ENCODE results near the gene RUVBL1. TPM values are rescaled to one million over a fixed set of nuclear protein-coding genes. Genes with fewer than 3 reads are reported as not detected.
A peak's percentile ranks its signal among the peaks of the same experiment; 100 is the strongest.

RUVBL1 gene
- total and polyA plus RNA-seq, 10 of the 15 experiments (the other 5 are each of a cell fraction or from before 2014, with no cell fraction given) = 15.2 to 142 (median 84.2) TPM

- TF ChIP-seq BCL11A (IDR thresholded peaks at IDR 0.05; ENCODE audit: low read depth, low read length) = no peak
- no peak for TF ChIP-seq CHD1 (IDR thresholded peaks at IDR 0.05; ENCODE audit: low read depth, low read length)
- no peak for TF ChIP-seq TBL1XR1 (IDR thresholded peaks at IDR 0.05; ENCODE audit: low read depth, low read length)
- TF ChIP-seq SRF (IDR thresholded peaks at IDR 0.05; ENCODE audit: low read depth in 2 of 2, low read length in 2 of 2) = no peak
- no peak for TF ChIP-seq HDGF (IDR thresholded peaks at IDR 0.05)
- no peak for TF ChIP-seq MTA2 (IDR thresholded peaks at IDR 0.05; ENCODE audit: low read depth)
- TF ChIP-seq HDAC6 (IDR thresholded peaks at IDR 0.05; ENCODE audit: unreplicated experiment) = no peak
- no peak for TF ChIP-seq BACH1 (IDR thresholded peaks at IDR 0.05; ENCODE audit: borderline replicate concordance)
- no peak for TF ChIP-seq EP300 (IDR thresholded peaks at IDR 0.05; ENCODE audit: borderline replicate concordance in 1 of 2, control insufficient read depth in 1 of 2, low read depth in 2 of 2, low read length in 2 of 2)
- no peak for TF ChIP-seq NBN (IDR thresholded peaks at IDR 0.05)
- TF ChIP-seq ATF7 (IDR thresholded peaks at IDR 0.05; ENCODE audit: low read depth) = no peak
- TF ChIP-seq MYC (IDR thresholded peaks at IDR 0.05; ENCODE audit: insufficient read depth, insufficient read length, insufficient replicate concordance, low read length, severe bottlenecking) = no peak
- no peak for TF ChIP-seq RAD51 (IDR thresholded peaks at IDR 0.05)
- TF ChIP-seq POLR2AphosphoS5 (IDR thresholded peaks at IDR 0.05; ENCODE audit: low read length) = no peak
- no peak for TF ChIP-seq SIN3A (IDR thresholded peaks at IDR 0.05; ENCODE audit: low read depth, low read length)
- TF ChIP-seq SUZ12 (IDR thresholded peaks at IDR 0.05; ENCODE audit: unreplicated experiment) = no peak
- TF ChIP-seq ZBED1 (IDR thresholded peaks at IDR 0.05; ENCODE audit: borderline replicate concordance) = no peak
- H3K9ac ChIP-seq (ENCODE audit: control insufficient read depth, insufficient read depth, low read length) = no peak overlapping the region
- CTCF ChIA-PET = interaction anchor here (0.6 to 2.4 kb wide), 2 partner anchors 12 to 324 kb away, joined by 3 to 12 read pairs; no protein-coding TSS in a partner anchor
- no peak overlapping the region for H3K27ac ChIP-seq (ENCODE audit: control insufficient read depth, insufficient read depth)
- BruUV-seq (replicated peaks) = no TSS peak
- RAD21 ChIA-PET (ENCODE audit: unreplicated experiment) = no interaction called here
- SMC1A ChIA-PET (ENCODE audit: uncharacterized antibody, unreplicated experiment) = no interaction called here
- no peak overlapping the region for H3K4me2 ChIP-seq (ENCODE audit: control insufficient read depth, insufficient read depth)
- no peaks in the 10 kb centered on the region for H3K36me3 ChIP-seq (ENCODE audit: control insufficient read depth in 2 of 2, insufficient read depth in 2 of 2, low read length in 1 of 2)
- peak; percentile 36; the same call in 2 of the 3 replicates for ATAC-seq
- POLR2A ChIA-PET = no interaction called here
- WGBS (ENCODE audit: insufficient coverage, insufficient replicate concordance, low lambda C conversion rate, missing lambda C conversion rate) = 48% methylated on average over 6 of the region's 6 CpGs
- no peak for FAIRE-seq
- H2AFZ ChIP-seq (ENCODE audit: control insufficient read depth, low read depth, low read length) = no peak overlapping the region
- H3K79me2 ChIP-seq (ENCODE audit: control insufficient read depth, insufficient read depth, low read length) = no peaks in the 10 kb centered on the region
- no peaks in the 10 kb centered on the region for H3K9me3 ChIP-seq (replicated peaks; ENCODE audit: control insufficient read depth, insufficient read depth, low read length)
- no peaks in the 10 kb centered on the region for H3K27me3 ChIP-seq (replicated peaks in 1 of 2; ENCODE audit: control insufficient read depth in 2 of 2, insufficient read depth in 2 of 2, low read length in 1 of 2)
- H3K4me3 ChIP-seq = no peak overlapping the region
- no peak for DNase-seq (ENCODE audit: low read depth, low spot score)
- no peaks in the 10 kb centered on the region for H3K4me1 ChIP-seq (ENCODE audit: control insufficient read depth, insufficient read depth, low read length)
- intact Hi-C loops (cut with micrococcal nuclease; ENCODE audit: unreplicated experiment) = no loop called here
- no peaks in the 10 kb centered on the region for H4K20me1 ChIP-seq (ENCODE audit: control insufficient read depth, insufficient read depth)
- in situ Hi-C loops (cut with MboI) = no loop called here
These were observed 21.7 kb upstream of the RUVBL1 start for GRCh38 chr3:128145279-128145678.
